HCT116 (cell line): ENCODE measurements around the gene ITM2C. TPM values are rescaled to one million over a fixed set of nuclear protein-coding genes. Genes with fewer than 3 reads are reported as not detected.

Experiments
- ATAC-seq: fragments of 200-7000 bp; cut with Tn5 transposase; 2 replicates; pipeline ENCODE4 v1.9.1; 2020; ENCODE audit warnings: mild to moderate bottlenecking, moderate library complexity
- BruUV-seq: library from RNA; stranded (reverse); fragments of 400-500 nt; replicated peaks from 2 replicates; lab custom pipeline; 2021; lab: Mats Ljungman, UMichigan
- CTCF ChIA-PET: fragments of 300-600 bp; sonication (Branson Sonifier 250); formaldehyde crosslinking; loops from one replicate; lab custom pipeline; 2021; ENCODE audit warnings: antibody characterized with exemption; lab: Charles Lee
- POLR2A ChIA-PET: fragments of 300-600, 350-600 bp; sonication (Branson Sonifier 250); formaldehyde crosslinking; loops from one replicate; lab custom pipeline; 2021; ENCODE audit warnings: antibody characterized with exemption; lab: Charles Lee
- RAD21 ChIA-PET, 2 experiments: fragments of 300-600 bp; sonication (Branson Sonifier 250); formaldehyde crosslinking; loops; one replicate each; lab custom pipeline; 2023; ENCODE audit warnings: low total read pairs in 2 of 2; ENCODE audit not compliant: uncharacterized antibody in 2 of 2, unreplicated experiment in 2 of 2, low non-redundant PET in 1 of 2; lab: Charles Lee
- DNase-seq: peaks from one replicate; pipeline ENCODE4 v3.0.0-alpha.2; 2010; ENCODE audit warnings: low read depth, low spot score
- H2AFZ ChIP-seq: fragments of 200-600 bp; shearing (Covaris generic), sonication (generic); 2 replicates; pipeline ENCODE4 v1.6.1; 2017; ENCODE audit warnings: low read depth, mixed run types, mixed read lengths, antibody characterized with exemption, low read length; ENCODE audit not compliant: poor library complexity, severe bottlenecking
- H3K27ac ChIP-seq: 2 replicates; pipeline ENCODE4 v1.5.1; 2012; ENCODE audit warnings: low read depth, low read length
- H3K27me3 ChIP-seq: fragments of 200-600 bp; sonication (generic); 2 replicates; pipeline ENCODE4 v1.6.1; 2016; ENCODE audit warnings: mixed run types, low read length, mixed read lengths; ENCODE audit not compliant: insufficient read depth
- H3K36me3 ChIP-seq, 2 experiments: fragments of 200-500 bp in 1 of 2; fragments of 200-600 bp in 1 of 2; sonication (Bioruptor generic) in 1 of 2; sonication (generic) in 1 of 2; 2 replicates each; pipeline versions ENCODE4 v1.5.1 to v1.6.1; 2014 to 2016; ENCODE audit warnings: low read length in 2 of 2, inconsistent platforms in 1 of 2, mixed read lengths in 1 of 2, mixed run types in 1 of 2; ENCODE audit not compliant: insufficient read depth in 2 of 2, control insufficient read depth in 1 of 2
- H3K4me1 ChIP-seq, 2 experiments: fragments of 200-600 bp in 1 of 2; sonication (generic) in 1 of 2; 2 replicates each; pipeline versions ENCODE4 v1.5.1 to v1.6.1; 2012 to 2017; ENCODE audit warnings: low read length in 2 of 2, inconsistent platforms in 1 of 2, mild to moderate bottlenecking in 1 of 2, mixed read lengths in 1 of 2, mixed run types in 1 of 2, moderate library complexity in 1 of 2; ENCODE audit not compliant: insufficient read depth in 2 of 2, control insufficient read depth in 1 of 2
- H3K4me2 ChIP-seq: fragments of 200-600 bp; sonication (generic); 2 replicates; pipeline ENCODE4 v1.6.1; 2017; ENCODE audit warnings: mixed run types, low read length, mixed read lengths
- H3K4me3 ChIP-seq, 2 experiments: fragments of 200-600 bp in 1 of 2; sonication (generic) in 1 of 2; replicated peaks in 1 of 2; 2 replicates each; pipeline ENCODE4 v1.5.1; 2011 to 2016; ENCODE audit warnings: low read length in 2 of 2, control low read depth in 1 of 2, low read depth in 1 of 2, mild to moderate bottlenecking in 1 of 2, mixed read lengths in 1 of 2, mixed run types in 1 of 2
- H3K79me2 ChIP-seq: fragments of 200-600 bp; sonication (generic); 2 replicates; pipeline ENCODE4 v1.6.1; 2017; ENCODE audit warnings: mild to moderate bottlenecking, mixed run types, low read length, moderate library complexity, mixed read lengths; ENCODE audit not compliant: insufficient read depth
- H3K9ac ChIP-seq: fragments of 200-600 bp; sonication (generic); 2 replicates; pipeline ENCODE4 v1.6.1; 2016; ENCODE audit warnings: low read length, mixed read lengths
- H3K9me2 ChIP-seq: fragments of 200-600 bp; sonication (generic), shearing (Covaris generic); 2 replicates; pipeline ENCODE4 v1.6.1; 2017; ENCODE audit warnings: mixed run types, mild to moderate bottlenecking, moderate library complexity; ENCODE audit not compliant: insufficient read depth
- H3K9me3 ChIP-seq, 2 experiments: fragments of 200-500 bp in 1 of 2; fragments of 200-600 bp in 1 of 2; sonication (Bioruptor generic) in 1 of 2; sonication (generic) in 1 of 2; 2 replicates each; pipeline ENCODE4 v1.6.1; 2014 to 2017; ENCODE audit warnings: low read length in 2 of 2, mixed read lengths in 2 of 2, inconsistent platforms in 1 of 2, low read depth in 1 of 2, mild to moderate bottlenecking in 1 of 2, mixed run types in 1 of 2, moderate library complexity in 1 of 2; ENCODE audit not compliant: control insufficient read depth in 1 of 2, insufficient read depth in 1 of 2
- H4K20me1 ChIP-seq: fragments of 200-600 bp; sonication (generic), shearing (Covaris generic); 2 replicates; pipeline ENCODE4 v1.6.1; 2017; ENCODE audit warnings: mixed run types, mild to moderate bottlenecking, moderate library complexity; ENCODE audit not compliant: insufficient read depth
- EGR1 ChIP-seq: IDR thresholded peaks from 2 replicates; pipeline ENCODE4 v1.6.1; 2012; ENCODE audit warnings: low read depth
- FOSL1 ChIP-seq: IDR thresholded peaks from 2 replicates; pipeline ENCODE4 v1.6.1; 2012; ENCODE audit warnings: low read depth
- MAX ChIP-seq: IDR thresholded peaks from 2 replicates; pipeline ENCODE4 v1.6.1; 2012
- RAD21 ChIP-seq: IDR thresholded peaks from 2 replicates; pipeline ENCODE4 v1.6.1; 2012; ENCODE audit warnings: low read depth, mild to moderate bottlenecking
- REST ChIP-seq: IDR thresholded peaks from 2 replicates; pipeline ENCODE4 v1.6.1; 2012; ENCODE audit warnings: low read depth
- SIN3A ChIP-seq: IDR thresholded peaks from 2 replicates; pipeline ENCODE4 v1.6.1; 2012; ENCODE audit warnings: low read depth
- SRF ChIP-seq: IDR thresholded peaks from 2 replicates; pipeline ENCODE4 v1.6.1; 2012; ENCODE audit warnings: low read depth
- TCF7L2 ChIP-seq: IDR thresholded peaks from 2 replicates; pipeline ENCODE4 v1.7.0; 2011; ENCODE audit warnings: borderline replicate concordance, inconsistent platforms; ENCODE audit not compliant: insufficient read depth, insufficient read length; ENCODE audit errors: extremely low read depth
- YY1 ChIP-seq: IDR thresholded peaks from 2 replicates; pipeline ENCODE4 v1.6.1; 2011; ENCODE audit warnings: low read length, low read depth, moderate library complexity, mild to moderate bottlenecking; ENCODE audit not compliant: insufficient replicate concordance; ENCODE audit errors: extremely low read depth
- intact Hi-C: fragments of 100-400 bp; cut with micrococcal nuclease; formaldehyde crosslinking; loops from 2 replicates; pipeline ENCODE4 v1.10.0; 2022
- total RNA-seq: library from RNA; stranded (reverse); gene quantifications from one replicate; pipeline ENCODE4 v1.2.1, GENCODE V29; 2021; ENCODE audit not compliant: unreplicated experiment

ITM2C gene
- total RNA-seq, 1 experiment from 2014 or later = 117 TPM

GRCh38 chr2:230825354-230825753, 39.4 kb upstream of the ITM2C start:
- ATAC-seq (no peak), DNase-seq (no peak)
- BruUV-seq = no TSS peak
- no peak overlapping the region for H3K27ac ChIP-seq
- no peaks in the 10 kb centered on the region for H3K9me3 ChIP-seq
- POLR2A ChIA-PET = no interaction called here
- intact Hi-C loops = no loop called here
- H3K4me2 ChIP-seq = no peak overlapping the region
- H3K27me3 ChIP-seq = no peaks in the 10 kb centered on the region
- TF ChIP-seq RAD21 (no peak), TCF7L2 (no peak), SRF (no peak), SIN3A (no peak), REST (no peak), YY1 (no peak), FOSL1 (no peak), MAX (no peak), EGR1 (no peak)
- TF ChIP-seq, all 23 proteins: peak for 0
- no peaks in the 10 kb centered on the region for H4K20me1 ChIP-seq
- no peak overlapping the region for H2AFZ ChIP-seq
- H3K4me3 ChIP-seq = no peak overlapping the region
- H3K4me1 ChIP-seq = peaks cover 0 to 3% of the 10 kb centered on the region in 2 experiments; a peak in 1 of 4 replicates
- no peaks in the 10 kb centered on the region for H3K79me2 ChIP-seq
- H3K9ac ChIP-seq = no peak overlapping the region
- no peaks in the 10 kb centered on the region for H3K9me2 ChIP-seq
- CTCF ChIA-PET = no interaction called here
- no peaks in the 10 kb centered on the region for H3K36me3 ChIP-seq
- RAD21 ChIA-PET = interaction anchor here in 1 of 2 experiments (0.7 kb wide), 1 partner anchor 117 kb away, joined by 4 read pairs; no protein-coding TSS in a partner anchor
